DMS 273 treated with DMSO at 0.1 percent for 48 hours (cell line): Measurements from ENCODE around the gene FAF1.
"Not testable (repeated sequence)": the region's sequence is repeated elsewhere in the genome, so short reads cannot be mapped to it uniquely, and the experiment has no call there.

Source experiments
- DNase-seq: peaks from one replicate; lab custom pipeline; 2025; lab: John Stamatoyannopoulos, UW

Gene FAF1

DNA sequence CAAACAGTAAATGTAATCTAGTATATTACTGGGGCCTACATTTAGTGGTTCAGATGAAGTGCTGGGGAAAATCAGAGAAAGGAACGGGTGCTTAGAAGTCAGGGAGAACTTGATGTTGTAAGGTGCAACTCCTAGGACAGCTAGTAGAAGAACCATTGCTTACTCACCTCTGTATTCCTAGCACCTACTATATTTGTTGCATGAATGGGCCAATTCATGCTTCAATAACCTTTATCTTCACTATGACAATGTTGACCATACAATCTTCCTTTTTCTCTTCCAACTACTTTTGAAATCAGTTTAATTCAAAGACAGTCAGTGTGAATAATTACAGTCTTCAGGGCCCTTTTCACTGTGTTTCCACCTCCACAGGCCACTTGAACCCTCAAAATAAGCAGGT, 411.8 kb downstream of the FAF1 start:
- no peak for DNase-seq

DNA sequence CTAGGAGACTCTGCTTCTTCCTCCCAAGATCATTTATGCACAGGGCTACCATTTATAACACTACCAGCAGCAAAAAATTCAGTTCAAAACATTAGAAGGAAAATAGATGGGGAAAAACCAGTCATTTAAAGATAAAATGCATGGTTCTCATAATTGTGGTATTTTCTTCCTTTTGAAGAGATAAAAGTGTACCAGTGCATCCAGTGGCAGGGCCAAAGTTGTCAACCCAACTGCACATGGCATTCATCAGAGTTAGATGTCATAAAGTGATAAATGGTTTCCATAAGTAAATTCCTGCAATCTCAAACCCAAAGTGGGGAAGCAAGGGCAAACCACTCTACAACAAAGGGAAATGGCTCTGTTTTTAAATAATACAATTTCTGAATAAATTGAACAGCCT, 417.7 kb downstream of the FAF1 start:
- no peak for DNase-seq

DNA sequence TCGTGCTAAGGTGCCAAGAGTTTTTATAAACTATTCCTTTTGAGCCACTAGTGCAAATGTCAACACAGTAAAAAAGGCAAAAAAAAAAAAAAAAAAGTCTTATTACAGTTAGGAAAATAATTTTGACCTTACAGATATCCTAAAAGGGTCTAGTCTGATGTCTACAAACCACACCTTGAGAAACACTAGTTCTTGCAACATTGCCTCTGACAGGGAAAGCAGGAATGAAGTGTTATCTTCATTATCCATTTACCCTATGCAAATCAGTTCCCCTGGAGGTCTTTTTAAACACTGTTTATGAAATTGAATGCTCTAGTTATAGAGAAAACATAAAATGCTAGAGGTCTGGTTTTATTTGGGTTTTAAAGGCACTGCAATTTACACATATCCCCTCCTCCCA, 421.6 kb downstream of the FAF1 start:
- no peak for DNase-seq

DNA sequence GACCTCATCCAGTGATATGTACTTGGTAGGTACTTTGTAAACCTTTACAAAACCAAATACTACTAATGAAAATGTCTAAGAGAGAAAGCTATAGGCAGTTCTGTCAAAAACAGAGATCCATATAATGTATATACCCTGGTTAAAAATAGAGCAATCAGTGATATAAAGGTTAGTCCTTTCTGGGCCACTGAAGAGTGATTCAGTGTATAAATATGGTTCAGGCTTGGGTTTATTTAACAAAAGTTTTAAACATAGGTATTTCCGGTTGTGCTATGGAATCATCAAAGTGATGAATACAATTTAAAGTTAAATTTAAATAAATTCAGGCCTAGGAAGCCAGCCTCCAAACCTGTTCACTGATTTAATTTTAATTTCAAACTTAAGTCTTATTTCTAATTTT, 428.5 kb downstream of the FAF1 start:
- no peak for DNase-seq

DNA sequence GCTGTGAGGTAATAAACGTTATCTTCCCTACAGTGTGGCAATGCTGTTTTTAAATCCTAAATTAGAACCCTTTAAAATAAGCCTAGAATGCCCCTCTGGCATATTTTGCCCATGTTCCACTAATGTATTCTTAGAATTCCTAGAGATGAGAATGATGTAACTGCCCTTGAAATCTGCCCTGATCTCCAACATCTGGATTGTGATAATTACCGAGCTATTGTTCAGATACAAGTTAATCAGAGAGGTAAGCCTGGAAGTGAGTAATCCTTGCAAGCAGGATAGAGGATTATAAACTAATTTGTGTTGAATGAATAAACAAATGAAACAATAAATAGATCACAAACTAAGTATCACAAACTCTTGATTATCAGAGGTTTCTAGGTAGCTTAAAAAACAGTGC, 429.0 kb downstream of the FAF1 start:
- DNase-seq, result no peak

DNA sequence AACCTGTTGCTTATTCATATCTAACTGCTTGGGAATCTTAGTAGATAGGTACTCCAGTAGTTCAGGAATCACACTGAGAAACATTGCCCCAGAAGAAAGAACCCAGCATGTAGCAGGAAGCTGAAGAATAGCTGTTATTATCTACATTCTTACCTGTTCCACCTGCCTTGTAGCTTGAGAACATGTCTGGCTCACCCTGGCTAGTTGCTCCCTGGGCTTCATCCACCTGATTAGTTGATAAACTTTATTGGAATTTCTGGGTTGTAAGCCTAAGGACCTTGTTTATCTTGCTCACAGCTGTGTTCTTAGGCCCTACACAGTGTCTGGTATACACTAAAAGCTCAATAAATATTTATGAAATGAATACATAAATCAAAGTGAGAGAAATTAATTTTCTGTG, 430.6 kb downstream of the FAF1 start:
- DNase-seq, result no peak

DNA sequence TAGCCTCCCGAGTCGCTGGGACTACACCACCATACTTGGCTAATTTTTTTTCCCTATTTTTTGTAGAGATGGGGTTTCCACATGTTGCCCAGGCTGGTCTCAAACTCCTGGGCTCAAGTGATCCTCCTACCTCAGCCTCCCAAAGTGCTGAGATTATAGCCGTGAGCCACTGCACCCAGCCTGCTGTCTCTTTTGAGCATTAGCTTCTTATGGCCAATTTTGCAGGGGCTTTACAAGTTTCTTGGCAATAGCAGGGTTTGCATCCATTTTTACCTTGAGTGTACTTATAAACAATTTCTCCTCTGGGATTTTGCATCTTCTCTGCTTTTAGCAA, 432.1 kb downstream of the FAF1 start:
- not testable (repeated sequence) for DNase-seq

DNA sequence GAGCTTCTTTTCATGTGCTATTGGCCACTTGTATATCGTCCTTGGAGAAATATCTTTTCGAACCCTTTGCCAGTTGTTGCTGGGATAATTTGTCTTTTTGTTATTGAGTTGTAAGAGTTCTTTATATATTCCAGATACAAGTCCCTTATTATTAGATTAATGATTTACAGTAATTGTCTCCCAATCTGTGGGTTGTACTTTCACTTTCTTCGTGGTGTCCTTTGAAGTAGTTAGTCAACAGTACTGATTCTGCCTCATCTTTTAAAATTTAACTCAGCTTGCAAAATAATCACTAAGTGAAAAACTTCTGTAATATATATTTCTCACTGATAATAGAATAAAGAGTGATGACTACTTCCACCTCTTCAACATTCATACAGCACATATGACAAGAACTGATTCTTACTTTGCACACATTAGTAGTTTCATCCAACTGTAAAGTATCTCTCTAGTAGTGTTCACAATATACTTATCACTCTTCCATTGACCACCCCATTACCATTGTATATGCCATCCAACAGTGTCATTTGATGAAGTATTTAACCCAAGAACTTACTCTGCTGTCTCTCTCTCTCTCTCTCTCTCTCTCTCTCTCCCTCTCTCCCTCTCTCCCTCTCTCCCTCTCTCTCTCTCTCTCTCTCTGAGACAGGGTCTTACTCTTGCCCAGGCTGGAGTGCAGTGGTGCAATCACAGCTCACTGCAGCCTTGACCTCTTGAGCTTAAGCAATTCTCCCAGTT, 432.6 kb downstream of the FAF1 start:
- no peak for DNase-seq

DNA sequence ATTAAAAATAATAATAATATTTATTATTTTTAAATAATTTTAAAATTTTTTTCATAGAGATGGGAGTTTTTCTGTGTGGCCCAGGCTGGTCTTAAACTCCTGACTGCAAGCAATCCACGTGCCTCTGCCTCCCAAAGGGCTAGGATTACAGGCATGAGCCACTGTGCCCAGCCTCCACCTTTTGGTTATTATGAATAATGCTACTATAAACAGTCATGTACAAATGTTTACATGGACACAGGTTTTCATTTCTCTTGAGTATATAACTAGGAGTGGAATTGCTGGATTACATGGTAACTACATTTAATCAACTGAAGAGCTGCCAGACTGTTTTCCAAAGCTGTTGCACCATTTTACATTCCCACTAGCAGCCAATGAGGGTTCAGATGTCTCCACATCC, 433.6 kb downstream of the FAF1 start:
- DNase-seq, result no peak

DNA sequence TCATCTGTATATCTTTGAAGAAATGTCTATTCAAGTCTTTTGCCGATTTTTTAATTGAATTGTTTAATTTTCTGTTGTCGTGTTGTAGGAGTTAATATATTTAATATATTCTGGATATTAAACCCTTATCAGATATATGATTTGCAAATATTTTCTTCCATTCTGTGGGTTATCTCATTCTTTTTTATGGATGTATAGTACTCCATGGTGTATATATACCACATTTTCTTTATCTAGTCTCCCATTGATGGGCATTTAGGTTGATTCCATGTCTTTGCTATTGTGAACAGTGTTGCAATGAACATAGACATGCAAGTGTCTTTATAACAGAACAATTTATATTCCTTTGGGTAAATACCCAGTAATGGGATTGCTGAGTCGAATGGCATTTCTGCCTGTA, 436.5 kb downstream of the FAF1 start:
- no peak for DNase-seq

DNA sequence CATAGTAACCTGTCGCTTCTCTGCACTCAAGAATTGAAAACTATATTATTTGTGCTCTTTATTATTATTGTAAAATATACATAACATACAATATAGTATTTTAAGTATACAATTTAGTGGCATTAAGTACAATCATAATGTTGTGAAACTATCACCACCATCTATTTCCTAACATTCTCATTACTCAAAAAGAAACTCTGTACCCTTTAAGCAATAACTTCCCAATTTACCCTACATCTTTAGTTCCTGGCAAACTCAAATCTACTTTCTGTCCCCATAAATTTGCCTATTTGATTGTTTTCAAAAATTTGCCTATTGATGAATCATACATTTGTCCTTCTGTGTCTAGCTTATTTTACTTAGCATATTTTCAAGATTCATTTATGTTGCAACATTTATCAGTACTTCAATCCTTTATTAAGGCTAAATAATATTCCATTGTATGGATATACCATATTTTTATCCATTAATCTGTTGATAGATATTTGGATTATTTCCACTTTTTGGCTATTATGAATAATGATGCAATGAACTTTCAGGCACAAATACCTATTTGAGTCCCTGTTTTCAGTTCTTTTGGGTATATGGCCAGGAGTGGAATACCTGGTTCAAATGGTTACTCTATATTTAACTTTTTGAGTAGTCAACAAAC, 437.2 kb downstream of the FAF1 start:
- DNase-seq, result no peak

DNA sequence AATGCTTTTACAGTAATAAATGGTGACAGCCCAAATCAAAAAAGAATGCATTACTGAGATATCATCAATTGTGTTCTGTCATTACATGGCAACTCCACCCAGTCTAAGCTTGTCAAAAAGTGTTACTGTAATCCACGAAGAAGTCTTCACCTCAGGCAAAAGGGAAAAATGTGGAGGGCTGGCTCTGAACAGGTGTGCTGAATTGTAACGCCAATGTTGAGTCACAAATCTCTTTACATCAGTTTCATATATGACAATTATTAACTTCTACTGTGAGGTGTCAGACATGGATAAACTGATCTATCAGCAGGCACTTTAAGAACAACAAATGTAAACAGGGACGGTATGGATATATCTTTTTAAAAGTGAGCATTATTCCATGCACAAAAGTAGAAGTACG, 438.4 kb downstream of the FAF1 start:
- DNase-seq, result no peak

DNA sequence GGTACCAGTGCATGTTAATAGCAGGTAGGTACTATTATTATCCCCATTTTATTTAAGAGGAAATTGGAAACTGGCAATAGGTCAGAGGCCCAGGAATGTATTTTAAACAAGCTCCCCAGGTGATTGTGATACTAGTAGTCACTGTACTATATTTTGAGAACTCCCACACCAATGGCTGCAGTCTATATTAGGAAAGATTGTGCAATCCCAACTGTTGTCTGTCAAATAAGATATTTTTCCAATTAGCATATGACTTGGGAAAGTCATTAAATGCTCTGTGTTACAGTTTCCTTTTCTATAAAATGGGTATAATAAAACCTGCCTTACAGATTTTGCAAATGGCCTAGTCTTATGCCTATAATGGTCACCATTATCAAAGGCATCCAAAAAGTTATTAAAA, 442.6 kb downstream of the FAF1 start:
- DNase-seq, result no peak

DNA sequence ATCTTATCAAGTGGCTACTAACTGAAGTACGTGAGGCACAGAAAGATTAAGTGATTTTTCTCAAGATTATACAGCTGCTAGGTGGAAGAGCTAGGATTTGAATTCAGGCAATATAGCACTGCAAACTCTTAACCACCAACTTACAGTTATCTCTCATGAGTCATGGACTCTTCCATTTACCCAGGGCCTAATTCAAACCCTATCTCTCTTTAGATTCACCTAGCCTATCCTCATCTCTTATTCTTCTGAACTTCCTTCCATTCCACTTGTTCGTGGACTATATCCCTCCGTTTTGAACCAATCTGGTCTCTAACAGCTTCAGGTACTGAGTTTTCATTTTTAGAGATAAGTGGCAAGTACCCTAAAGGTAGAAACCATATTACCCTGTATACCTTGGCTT, 444.0 kb downstream of the FAF1 start:
- no peak for DNase-seq

DNA sequence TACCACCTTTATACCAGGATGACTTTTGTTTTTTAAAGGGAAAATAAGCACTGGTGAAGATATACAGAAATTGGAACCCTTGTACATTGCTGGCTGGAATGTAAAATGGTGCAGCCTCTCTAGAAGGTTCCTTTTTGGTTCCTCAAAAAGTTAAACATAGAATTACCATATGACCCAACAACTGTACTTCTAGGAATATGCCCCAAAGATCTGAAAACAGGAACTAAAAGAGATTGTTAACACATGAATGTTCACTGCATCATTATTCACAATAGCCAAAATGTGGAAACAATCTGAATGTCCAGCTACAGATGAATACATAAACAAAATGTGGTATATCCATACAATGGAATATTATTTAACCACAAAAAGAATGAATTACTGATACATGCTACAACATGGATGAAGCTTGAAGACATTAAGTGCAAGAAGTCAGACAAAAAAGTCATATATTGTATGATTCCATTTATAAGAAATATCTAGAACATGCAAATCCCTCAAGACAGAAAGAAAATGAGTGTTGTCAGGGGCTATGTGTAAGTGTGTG, 452.0 kb downstream of the FAF1 start:
- DNase-seq, result no peak

DNA sequence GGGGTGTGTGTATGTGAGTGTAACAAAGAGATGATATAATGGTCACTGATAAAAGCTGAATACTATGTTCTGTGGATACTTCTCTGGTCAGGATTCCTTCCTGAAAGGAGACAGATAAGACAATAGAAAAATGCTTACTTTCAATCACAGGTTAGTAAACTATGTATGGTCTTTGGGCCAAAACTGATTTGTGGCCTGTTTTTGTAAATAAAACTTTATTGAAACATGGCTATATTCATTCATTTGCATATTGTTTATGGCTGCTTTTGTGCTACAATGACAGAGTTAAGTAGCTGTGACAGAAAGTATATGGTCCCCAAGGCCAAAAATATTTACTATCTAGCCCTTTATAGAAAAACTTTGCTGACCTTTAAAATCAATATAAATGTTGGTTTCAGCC, 454.6 kb downstream of the FAF1 start:
- DNase-seq, result no peak

DNA sequence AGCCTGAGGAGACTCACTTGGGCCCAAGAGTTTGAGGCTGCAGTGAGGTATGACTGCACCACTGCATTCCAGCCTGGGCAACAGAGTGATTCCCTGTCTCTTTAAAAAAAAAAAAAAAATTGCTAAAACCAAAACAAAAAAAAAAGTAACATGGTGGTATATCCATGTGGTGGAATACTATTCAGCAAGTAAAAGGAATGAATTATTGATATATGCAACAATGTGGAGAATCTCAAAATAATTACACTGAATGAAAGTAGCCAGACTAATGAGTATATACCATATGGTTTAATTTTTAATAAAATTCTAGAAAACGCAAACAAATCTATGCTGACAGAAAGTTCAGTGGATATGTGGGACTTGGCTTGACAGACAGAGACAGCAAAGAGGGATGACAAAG, 456.6 kb downstream of the FAF1 start:
- no peak for DNase-seq

DNA sequence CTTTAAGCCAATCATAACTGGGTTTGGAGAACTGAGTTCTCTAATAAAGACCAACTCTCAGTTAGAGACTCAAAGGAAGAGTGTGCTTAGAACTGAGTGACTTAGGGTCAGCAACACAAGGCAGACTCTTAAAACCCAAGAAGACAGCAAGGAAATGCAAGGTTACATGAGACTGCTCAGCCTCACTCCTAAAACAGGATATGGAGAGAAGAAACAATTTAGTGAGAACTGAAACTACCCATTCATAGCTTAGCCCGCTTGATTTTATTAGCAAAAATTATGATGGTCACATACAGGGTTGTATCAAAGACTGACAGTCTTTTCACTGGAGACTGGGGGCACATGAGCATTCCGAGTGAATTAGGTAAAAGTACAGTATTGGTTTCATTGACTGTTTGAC, 457.9 kb downstream of the FAF1 start:
- no peak for DNase-seq

DNA sequence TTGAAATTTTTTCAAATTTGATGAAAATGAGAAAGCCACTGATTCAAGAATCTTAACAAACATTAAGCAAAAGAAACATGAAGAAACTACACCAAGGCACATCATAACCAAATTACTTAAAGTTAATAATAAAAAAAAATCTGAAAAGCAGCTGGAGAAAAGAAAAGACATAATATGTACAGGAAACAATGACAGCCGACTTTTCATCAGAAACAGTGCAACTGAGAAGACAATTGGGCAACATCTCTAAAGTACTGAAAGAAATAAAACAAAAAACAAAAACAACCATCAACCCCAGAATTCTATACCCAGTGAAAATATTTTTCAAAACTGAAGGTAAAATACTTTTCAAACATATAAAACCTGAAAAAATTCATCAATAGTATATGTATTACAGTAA, 463.1 kb downstream of the FAF1 start:
- no peak for DNase-seq

DNA sequence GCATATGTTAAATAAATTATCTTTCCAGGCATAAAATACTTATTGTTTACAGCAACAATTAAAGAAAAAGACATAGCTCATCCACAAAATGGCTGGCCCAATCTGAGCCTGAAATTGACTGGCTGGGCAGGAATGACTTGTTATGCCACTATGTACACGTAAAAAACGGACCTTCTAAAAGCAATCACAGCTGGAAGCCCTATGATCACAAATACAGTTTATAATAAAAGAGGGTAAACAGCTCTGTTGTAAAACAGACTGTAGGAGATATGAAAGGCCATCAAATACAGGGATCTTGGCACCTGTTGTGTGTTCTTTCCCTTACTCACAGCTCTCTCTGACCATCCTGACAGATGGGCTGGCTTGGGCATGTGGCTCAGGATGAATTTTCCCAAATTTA, 466.4 kb downstream of the FAF1 start:
- DNase-seq, result no peak

DNA sequence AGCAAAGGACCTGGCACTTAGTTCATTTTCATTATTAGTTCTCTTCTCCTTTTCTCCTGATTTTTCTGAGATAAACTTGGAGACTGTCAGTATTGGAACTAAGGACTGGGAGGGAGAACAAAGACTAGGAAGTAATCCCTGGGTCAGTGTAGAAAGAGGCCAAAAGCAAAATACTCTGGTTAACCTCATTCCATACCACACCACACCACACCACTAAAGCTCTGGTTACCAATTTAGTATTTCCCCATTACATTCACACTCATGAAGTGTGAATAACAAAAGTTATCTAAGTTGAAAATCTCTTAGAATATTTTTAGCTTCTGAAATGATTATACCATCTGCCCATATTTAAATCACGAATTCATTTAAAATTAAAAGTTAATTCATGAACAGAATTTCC, 467.9 kb downstream of the FAF1 start:
- DNase-seq, result no peak

DNA sequence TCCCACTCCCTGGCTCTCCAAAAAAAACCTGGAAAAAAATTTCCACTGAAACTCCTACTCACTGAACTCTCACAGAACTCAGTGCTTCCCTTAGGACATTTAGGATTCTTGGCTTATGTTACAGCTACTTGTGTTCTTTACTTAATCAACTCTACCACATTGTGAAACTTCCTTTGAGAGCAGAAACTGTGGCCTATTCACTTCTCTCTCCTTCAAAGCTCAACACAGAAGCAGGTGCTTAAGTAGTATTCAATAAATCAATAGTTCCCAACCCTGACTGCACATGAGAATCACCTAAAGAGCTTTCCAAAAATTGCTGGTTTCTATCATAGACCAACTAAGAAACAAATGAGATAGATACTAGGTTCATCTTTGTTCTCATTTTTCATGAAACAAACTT, 468.9 kb downstream of the FAF1 start:
- no peak for DNase-seq

DNA sequence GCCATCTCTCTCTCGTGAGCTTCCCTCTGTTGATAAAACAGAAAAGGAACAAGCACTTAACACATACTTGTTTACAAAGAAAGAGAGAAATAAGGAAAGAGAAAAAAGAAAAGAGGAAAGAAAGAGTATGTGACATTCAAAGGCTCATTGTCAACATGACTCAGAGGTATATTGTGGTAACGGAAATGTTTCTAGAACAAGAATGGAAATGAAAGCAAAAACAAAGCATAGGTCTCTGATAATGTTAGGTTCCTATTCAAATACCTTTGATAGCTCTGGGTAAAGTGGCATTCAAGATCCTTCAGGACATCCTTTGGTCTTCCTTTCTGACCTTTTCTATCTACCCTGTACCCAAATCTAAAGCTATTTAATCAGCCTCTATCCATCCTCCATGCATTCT, 469.4 kb downstream of the FAF1 start:
- no peak for DNase-seq

DNA sequence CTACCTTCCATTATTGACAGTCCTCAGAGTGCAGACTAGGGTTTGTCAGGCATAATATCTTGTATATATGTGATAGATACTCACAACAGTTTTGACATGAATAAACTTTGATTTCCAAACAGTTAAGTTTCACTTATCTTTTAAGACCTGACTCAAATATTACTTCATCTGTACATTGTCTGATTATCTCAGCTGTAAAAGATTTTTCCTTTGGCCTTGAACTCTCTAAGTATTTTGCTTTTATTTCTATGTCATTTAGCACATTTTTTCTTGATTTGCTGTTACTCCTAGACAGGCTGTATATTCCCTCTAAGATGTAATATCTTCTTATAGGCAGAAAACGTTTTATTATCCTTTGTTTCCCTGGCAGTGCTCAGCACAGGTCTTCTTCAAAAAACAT, 471.2 kb downstream of the FAF1 start:
- DNase-seq, result no peak
